ENCODE data around the gene FAM83B. TPM values are rescaled to one million over a fixed set of nuclear protein-coding genes. Genes with fewer than 3 reads are reported as not detected.

The FAM83B gene
- total RNA-seq, 1 experiment from 2014 or later, result not detected

GRCh38 chr6:54897462-54898189, 51.1 kb downstream of the FAM83B start:
- Histone ChIP-seq H3K4me2 (ENCODE audit: low read depth, low read length, poor library complexity, severe bottlenecking) (no peak overlapping the region), H3K27ac (ENCODE audit: low read length) (no peak overlapping the region), H3K9me3 (ENCODE audit: low read length) (peaks cover 5% of the 10 kb centered on the region; the same call in 1 of the 2 replicates), H3K9ac (ENCODE audit: low read length) (no peak overlapping the region), H3K36me3 (ENCODE audit: insufficient read depth, low read length) (no peaks in the 10 kb centered on the region), H3K9me2 (replicated peaks; ENCODE audit: insufficient read depth, low read length) (no peaks in the 10 kb centered on the region), H3K27me3 (ENCODE audit: low read length) (no peaks in the 10 kb centered on the region), H2AFZ (ENCODE audit: low read length) (no peak overlapping the region), H3K4me3 (ENCODE audit: low read length) (no peak overlapping the region), H4K20me1 (ENCODE audit: insufficient read depth, low read depth, low read length) (no peaks in the 10 kb centered on the region), H3K79me2 (ENCODE audit: low read length) (no peaks in the 10 kb centered on the region), H3K4me1 (ENCODE audit: low read length) (no peaks in the 10 kb centered on the region)
- DNase-seq, result no peak

- Histone ChIP-seq H2AFZ (ENCODE audit: low read length) (no peak overlapping the region), H3K27ac (ENCODE audit: low read length) (no peak overlapping the region), H3K9me2 (replicated peaks; ENCODE audit: insufficient read depth, low read length) (no peaks in the 10 kb centered on the region), H3K4me3 (ENCODE audit: low read length) (no peak overlapping the region), H3K79me2 (ENCODE audit: low read length) (no peaks in the 10 kb centered on the region), H3K4me2 (ENCODE audit: low read depth, low read length, poor library complexity, severe bottlenecking) (no peak overlapping the region), H3K9me3 (ENCODE audit: low read length) (peaks cover 5% of the 10 kb centered on the region; the same call in 1 of the 2 replicates), H3K9ac (ENCODE audit: low read length) (no peak overlapping the region), H4K20me1 (ENCODE audit: insufficient read depth, low read depth, low read length) (no peaks in the 10 kb centered on the region), H3K36me3 (ENCODE audit: insufficient read depth, low read length) (no peaks in the 10 kb centered on the region), H3K27me3 (ENCODE audit: low read length) (no peaks in the 10 kb centered on the region), H3K4me1 (ENCODE audit: low read length) (no peaks in the 10 kb centered on the region)
- no peak for DNase-seq
These were observed 52.2 kb downstream of the FAM83B start for GRCh38 chr6:54898767-54899166.

- Histone ChIP-seq H3K4me2 (ENCODE audit: low read depth, low read length, poor library complexity, severe bottlenecking) (no peak overlapping the region), H3K9me3 (ENCODE audit: low read length) (peaks cover 4% of the 10 kb centered on the region; the same call in 1 of the 2 replicates), H3K27me3 (ENCODE audit: low read length) (no peaks in the 10 kb centered on the region), H3K4me3 (ENCODE audit: low read length) (no peak overlapping the region), H3K79me2 (ENCODE audit: low read length) (no peaks in the 10 kb centered on the region), H3K9me2 (replicated peaks; ENCODE audit: insufficient read depth, low read length) (no peaks in the 10 kb centered on the region), H3K9ac (ENCODE audit: low read length) (no peak overlapping the region), H3K36me3 (ENCODE audit: insufficient read depth, low read length) (no peaks in the 10 kb centered on the region), H3K27ac (ENCODE audit: low read length) (no peak overlapping the region), H3K4me1 (ENCODE audit: low read length) (no peaks in the 10 kb centered on the region), H2AFZ (ENCODE audit: low read length) (no peak overlapping the region), H4K20me1 (ENCODE audit: insufficient read depth, low read depth, low read length) (no peaks in the 10 kb centered on the region)
- DNase-seq, result no peak
These were observed 52.9 kb downstream of the FAM83B start for GRCh38 chr6:54899442-54899841.

- no peak overlapping the region for H3K4me3 ChIP-seq (ENCODE audit: low read length)
- no peak overlapping the region for H3K9ac ChIP-seq (ENCODE audit: low read length)
- no peak overlapping the region for H3K4me2 ChIP-seq (ENCODE audit: low read depth, low read length, poor library complexity, severe bottlenecking)
- no peak for DNase-seq
- no peaks in the 10 kb centered on the region for H3K36me3 ChIP-seq (ENCODE audit: insufficient read depth, low read length)
- H3K27me3 ChIP-seq (ENCODE audit: low read length), result no peaks in the 10 kb centered on the region
- H3K9me2 ChIP-seq (replicated peaks; ENCODE audit: insufficient read depth, low read length), result no peaks in the 10 kb centered on the region
- H3K9me3 ChIP-seq (ENCODE audit: low read length), result peaks cover 2% of the 10 kb centered on the region; the same call in 1 of the 2 replicates
- H3K4me1 ChIP-seq (ENCODE audit: low read length), result no peaks in the 10 kb centered on the region
- no peak overlapping the region for H2AFZ ChIP-seq (ENCODE audit: low read length)
- H3K27ac ChIP-seq (ENCODE audit: low read length), result no peak overlapping the region
- H3K79me2 ChIP-seq (ENCODE audit: low read length), result no peaks in the 10 kb centered on the region
- no peaks in the 10 kb centered on the region for H4K20me1 ChIP-seq (ENCODE audit: insufficient read depth, low read depth, low read length)
These were observed 53.4 kb downstream of the FAM83B start for GRCh38 chr6:54899986-54900385.

- Histone ChIP-seq H3K79me2 (ENCODE audit: low read length) (no peaks in the 10 kb centered on the region), H3K9ac (ENCODE audit: low read length) (no peak overlapping the region), H3K36me3 (ENCODE audit: insufficient read depth, low read length) (no peaks in the 10 kb centered on the region), H3K27ac (ENCODE audit: low read length) (no peak overlapping the region), H3K4me1 (ENCODE audit: low read length) (no peaks in the 10 kb centered on the region), H3K4me2 (ENCODE audit: low read depth, low read length, poor library complexity, severe bottlenecking) (no peak overlapping the region), H3K9me3 (ENCODE audit: low read length) (peaks cover 2% of the 10 kb centered on the region; the same call in 1 of the 2 replicates), H3K27me3 (ENCODE audit: low read length) (no peaks in the 10 kb centered on the region), H3K9me2 (replicated peaks; ENCODE audit: insufficient read depth, low read length) (no peaks in the 10 kb centered on the region), H2AFZ (ENCODE audit: low read length) (no peak overlapping the region), H4K20me1 (ENCODE audit: insufficient read depth, low read depth, low read length) (no peaks in the 10 kb centered on the region), H3K4me3 (ENCODE audit: low read length) (no peak overlapping the region)
- DNase-seq, result no peak
These were observed 54.1 kb downstream of the FAM83B start for GRCh38 chr6:54900666-54901065.

- no peaks in the 10 kb centered on the region; the same call in 1 of the 2 replicates for H3K9me3 ChIP-seq (ENCODE audit: low read length)
- H3K79me2 ChIP-seq (ENCODE audit: low read length), result no peaks in the 10 kb centered on the region
- no peak overlapping the region for H2AFZ ChIP-seq (ENCODE audit: low read length)
- H3K27ac ChIP-seq (ENCODE audit: low read length), result no peak overlapping the region
- no peak overlapping the region for H3K9ac ChIP-seq (ENCODE audit: low read length)
- H3K9me2 ChIP-seq (replicated peaks; ENCODE audit: insufficient read depth, low read length), result no peaks in the 10 kb centered on the region
- no peak for DNase-seq
- no peaks in the 10 kb centered on the region for H3K36me3 ChIP-seq (ENCODE audit: insufficient read depth, low read length)
- no peaks in the 10 kb centered on the region for H3K4me1 ChIP-seq (ENCODE audit: low read length)
- H4K20me1 ChIP-seq (ENCODE audit: insufficient read depth, low read depth, low read length), result no peaks in the 10 kb centered on the region
- H3K27me3 ChIP-seq (ENCODE audit: low read length), result no peaks in the 10 kb centered on the region
- H3K4me2 ChIP-seq (ENCODE audit: low read depth, low read length, poor library complexity, severe bottlenecking), result no peak overlapping the region
- no peak overlapping the region for H3K4me3 ChIP-seq (ENCODE audit: low read length)
These were observed 57.3 kb downstream of the FAM83B start for GRCh38 chr6:54903884-54904283.

GRCh38 chr6:54907355-54907754, 60.8 kb downstream of the FAM83B start:
- no peak overlapping the region for H3K9ac ChIP-seq (ENCODE audit: low read length)
- no peak overlapping the region for H2AFZ ChIP-seq (ENCODE audit: low read length)
- H3K4me3 ChIP-seq (ENCODE audit: low read length), result no peak overlapping the region
- H3K9me3 ChIP-seq (ENCODE audit: low read length), result no peaks in the 10 kb centered on the region; the same call in 1 of the 2 replicates
- no peak for DNase-seq
- no peak overlapping the region for H3K4me2 ChIP-seq (ENCODE audit: low read depth, low read length, poor library complexity, severe bottlenecking)
- no peak overlapping the region for H3K27ac ChIP-seq (ENCODE audit: low read length)
- H3K36me3 ChIP-seq (ENCODE audit: insufficient read depth, low read length), result no peaks in the 10 kb centered on the region
- no peaks in the 10 kb centered on the region for H3K4me1 ChIP-seq (ENCODE audit: low read length)
- H3K9me2 ChIP-seq (replicated peaks; ENCODE audit: insufficient read depth, low read length), result no peaks in the 10 kb centered on the region
- no peaks in the 10 kb centered on the region for H4K20me1 ChIP-seq (ENCODE audit: insufficient read depth, low read depth, low read length)
- H3K27me3 ChIP-seq (ENCODE audit: low read length), result no peaks in the 10 kb centered on the region
- no peaks in the 10 kb centered on the region for H3K79me2 ChIP-seq (ENCODE audit: low read length)

- Histone ChIP-seq H3K4me2 (ENCODE audit: low read depth, low read length, poor library complexity, severe bottlenecking) (no peak overlapping the region), H3K9me2 (replicated peaks; ENCODE audit: insufficient read depth, low read length) (no peaks in the 10 kb centered on the region), H4K20me1 (ENCODE audit: insufficient read depth, low read depth, low read length) (no peaks in the 10 kb centered on the region), H3K9ac (ENCODE audit: low read length) (no peak overlapping the region), H3K27me3 (ENCODE audit: low read length) (no peaks in the 10 kb centered on the region), H3K9me3 (ENCODE audit: low read length) (no peaks in the 10 kb centered on the region; the same call in 1 of the 2 replicates), H3K36me3 (ENCODE audit: insufficient read depth, low read length) (no peaks in the 10 kb centered on the region), H2AFZ (ENCODE audit: low read length) (no peak overlapping the region), H3K4me1 (ENCODE audit: low read length) (no peaks in the 10 kb centered on the region), H3K4me3 (ENCODE audit: low read length) (no peak overlapping the region), H3K79me2 (ENCODE audit: low read length) (no peaks in the 10 kb centered on the region), H3K27ac (ENCODE audit: low read length) (no peak overlapping the region)
- DNase-seq, result no peak
These were observed 62.6 kb downstream of the FAM83B start for GRCh38 chr6:54909184-54909583.

Data from Karpas-422 (cell line).